ENCODE measurements around the gene ZNF618. TPM values are rescaled to one million over a fixed set of nuclear protein-coding genes. Genes with fewer than 3 reads are reported as not detected.

Gene ZNF618
- polyA plus RNA-seq, 1 donor (not counting 4 experiments of a cell fraction or from before 2014, with no cell fraction given), result 2.5 TPM

DNA sequence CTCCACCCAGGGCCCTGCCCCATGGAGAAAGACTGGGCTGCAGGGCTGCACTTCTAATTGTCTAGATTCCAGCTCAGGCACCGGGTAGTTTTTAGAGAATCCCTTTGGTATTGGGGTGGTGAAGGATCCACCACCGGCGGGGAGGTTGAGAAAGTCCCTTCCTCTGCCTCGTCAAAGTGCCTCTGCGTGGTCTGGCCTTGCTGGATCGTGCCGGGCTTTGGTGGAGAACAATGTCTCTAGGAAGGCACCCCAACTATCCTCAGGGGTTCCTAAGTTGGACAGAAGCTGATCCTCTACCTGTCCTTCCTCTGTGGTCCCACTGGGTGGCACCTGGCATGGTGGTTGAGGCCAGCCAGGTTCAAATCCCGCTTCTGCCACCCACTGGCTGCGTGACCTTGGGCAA lies 209.3 kb downstream of the ZNF618 start:
- Histone ChIP-seq H3K4me3 (ENCODE audit: control insufficient read depth in 2 of 3, extremely low read depth in 1 of 3, insufficient read depth in 2 of 3, low read depth in 1 of 3, low read length in 3 of 3) (no peak overlapping the region), H3K27ac (ENCODE audit: control insufficient read depth, insufficient read depth, low read length) (no peak overlapping the region)
- no peak for FAIRE-seq

DNA sequence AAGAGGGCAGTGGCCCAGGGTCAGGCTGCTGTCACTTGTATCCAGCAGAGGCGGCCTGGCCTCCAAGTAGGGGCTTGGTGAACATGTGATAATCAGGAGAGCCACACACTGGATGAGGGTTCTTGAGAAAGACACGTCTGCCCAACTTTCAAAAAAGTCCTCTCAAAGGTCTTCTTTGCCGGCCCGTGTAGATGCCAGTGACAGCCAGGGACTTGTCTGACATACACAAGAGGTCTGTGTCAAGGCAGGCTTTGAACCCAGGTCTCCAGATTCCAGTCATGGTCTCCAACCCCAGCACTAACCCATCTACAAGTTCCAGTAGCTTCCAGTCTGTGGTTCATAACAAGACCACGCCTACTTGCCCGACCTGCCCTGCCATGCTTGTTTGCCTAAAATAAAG lies 209.9 kb downstream of the ZNF618 start:
- peaks cover 3% of the 10 kb centered on the region for H3K27me3 ChIP-seq (ENCODE audit: control insufficient read depth, extremely low read depth, insufficient read depth, low read length)
- H3K4me1 ChIP-seq (ENCODE audit: control insufficient read depth, extremely low read depth, insufficient read depth, low read length), result peaks cover 4% of the 10 kb centered on the region
- dilution Hi-C loops (cut with MboI; ENCODE audit: extremely low pct_ligation_motif_present, low sequenced_read_pairs), result no loop called here
- no peak overlapping the region for H2AFZ ChIP-seq (ENCODE audit: control insufficient read depth, low read length)
- H3K4me3 ChIP-seq (ENCODE audit: control insufficient read depth in 2 of 3, extremely low read depth in 1 of 3, insufficient read depth in 2 of 3, low read depth in 1 of 3, low read length in 3 of 3), result no peak overlapping the region
- H3K79me2 ChIP-seq (ENCODE audit: control insufficient read depth, insufficient read depth, low read length), result no peaks in the 10 kb centered on the region
- H3K9me1 ChIP-seq (ENCODE audit: control insufficient read depth, extremely low read depth, insufficient read depth, low read length), result no peaks in the 10 kb centered on the region
- no peak overlapping the region for H3K27ac ChIP-seq (ENCODE audit: control insufficient read depth, insufficient read depth, low read length)
- H3K4me2 ChIP-seq (ENCODE audit: control insufficient read depth, extremely low read depth, insufficient read depth, low read depth, low read length), result no peak overlapping the region
- no peak for FAIRE-seq
- no peaks in the 10 kb centered on the region for H4K20me1 ChIP-seq (ENCODE audit: control insufficient read depth, extremely low read depth, insufficient read depth, low read length)
- H3K9me3 ChIP-seq (ENCODE audit: control insufficient read depth, low read depth, low read length), result no peaks in the 10 kb centered on the region
- no peaks in the 10 kb centered on the region for H3K36me3 ChIP-seq (ENCODE audit: control insufficient read depth in 2 of 2, extremely low read depth in 1 of 2, insufficient read depth in 2 of 2, low read length in 2 of 2)
- TF ChIP-seq, protein P1, sequence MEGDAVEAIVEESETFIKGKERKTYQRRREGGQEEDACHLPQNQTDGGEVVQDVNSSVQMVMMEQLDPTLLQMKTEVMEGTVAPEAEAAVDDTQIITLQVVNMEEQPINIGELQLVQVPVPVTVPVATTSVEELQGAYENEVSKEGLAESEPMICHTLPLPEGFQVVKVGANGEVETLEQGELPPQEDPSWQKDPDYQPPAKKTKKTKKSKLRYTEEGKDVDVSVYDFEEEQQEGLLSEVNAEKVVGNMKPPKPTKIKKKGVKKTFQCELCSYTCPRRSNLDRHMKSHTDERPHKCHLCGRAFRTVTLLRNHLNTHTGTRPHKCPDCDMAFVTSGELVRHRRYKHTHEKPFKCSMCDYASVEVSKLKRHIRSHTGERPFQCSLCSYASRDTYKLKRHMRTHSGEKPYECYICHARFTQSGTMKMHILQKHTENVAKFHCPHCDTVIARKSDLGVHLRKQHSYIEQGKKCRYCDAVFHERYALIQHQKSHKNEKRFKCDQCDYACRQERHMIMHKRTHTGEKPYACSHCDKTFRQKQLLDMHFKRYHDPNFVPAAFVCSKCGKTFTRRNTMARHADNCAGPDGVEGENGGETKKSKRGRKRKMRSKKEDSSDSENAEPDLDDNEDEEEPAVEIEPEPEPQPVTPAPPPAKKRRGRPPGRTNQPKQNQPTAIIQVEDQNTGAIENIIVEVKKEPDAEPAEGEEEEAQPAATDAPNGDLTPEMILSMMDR (optimal IDR thresholded peaks at IDR 0.05 in 1 of 3, IDR thresholded peaks at IDR 0.05 in 1 of 3, conservative IDR thresholded peaks at IDR 0.05 in 1 of 3; ENCODE audit: extremely low read depth in 1 of 3, insufficient read depth in 2 of 3, low read length in 3 of 3), result no peak
- TF ChIP-seq EZH2 (IDR thresholded peaks at IDR 0.05; ENCODE audit: low read length), result no peak
- H3K9ac ChIP-seq (ENCODE audit: control insufficient read depth, extremely low read depth, insufficient read depth, low read length), result no peak overlapping the region
- no peak for DNase-seq (ENCODE audit: low read depth, low spot score)

More for the DNA sequence above, 209.3 kb downstream of the ZNF618 start:
- Histone ChIP-seq H3K27me3 (ENCODE audit: control insufficient read depth, extremely low read depth, insufficient read depth, low read length) (peaks cover 3% of the 10 kb centered on the region), H3K9me3 (ENCODE audit: control insufficient read depth, low read depth, low read length) (no peaks in the 10 kb centered on the region), H3K4me1 (ENCODE audit: control insufficient read depth, extremely low read depth, insufficient read depth, low read length) (peaks cover 4% of the 10 kb centered on the region), H3K36me3 (ENCODE audit: control insufficient read depth in 2 of 2, extremely low read depth in 1 of 2, insufficient read depth in 2 of 2, low read length in 2 of 2) (no peaks in the 10 kb centered on the region), H3K4me2 (ENCODE audit: control insufficient read depth, extremely low read depth, insufficient read depth, low read depth, low read length) (no peak overlapping the region), H3K9me1 (ENCODE audit: control insufficient read depth, extremely low read depth, insufficient read depth, low read length) (no peaks in the 10 kb centered on the region), H3K79me2 (ENCODE audit: control insufficient read depth, insufficient read depth, low read length) (no peaks in the 10 kb centered on the region), H4K20me1 (ENCODE audit: control insufficient read depth, extremely low read depth, insufficient read depth, low read length) (no peaks in the 10 kb centered on the region), H2AFZ (ENCODE audit: control insufficient read depth, low read length) (no peak overlapping the region), H3K9ac (ENCODE audit: control insufficient read depth, extremely low read depth, insufficient read depth, low read length) (no peak overlapping the region)
- dilution Hi-C loops (cut with MboI; ENCODE audit: extremely low pct_ligation_motif_present, low sequenced_read_pairs), result no loop called here
- DNase-seq (ENCODE audit: low read depth, low spot score), result no peak
- no peak for TF ChIP-seq EZH2 (IDR thresholded peaks at IDR 0.05; ENCODE audit: low read length)
- TF ChIP-seq, protein P1 (optimal IDR thresholded peaks at IDR 0.05 in 1 of 3, IDR thresholded peaks at IDR 0.05 in 1 of 3, conservative IDR thresholded peaks at IDR 0.05 in 1 of 3; ENCODE audit: extremely low read depth in 1 of 3, insufficient read depth in 2 of 3, low read length in 3 of 3), result no peak
